Medulla oblongata (tissue), 1 donor: ENCODE results near the gene KIAA0753.

Source experiments
- DNase-seq: peaks from one replicate; pipeline ENCODE4 v3.0.0-alpha.2; 2015; ENCODE audit errors: extremely low spot score

KIAA0753 gene

GRCh38 chr17:6640536-6641246 lies at the start of gene KIAA0753, which contains the start of gene TXNDC17:
Gene KIAA0753 (minus strand): TSS chr17:6640711. CDS start chr17:6635103, 5,608 bp downstream.
Gene TXNDC17 (plus strand): TSS chr17:6641060. CDS start chr17:6641083, 23 bp downstream.
- DNase-seq = peak; percentile 88

- DNase-seq = no peak
These were observed 48.4 kb upstream of the KIAA0753 start for GRCh38 chr17:6688944-6689343.

DNA sequence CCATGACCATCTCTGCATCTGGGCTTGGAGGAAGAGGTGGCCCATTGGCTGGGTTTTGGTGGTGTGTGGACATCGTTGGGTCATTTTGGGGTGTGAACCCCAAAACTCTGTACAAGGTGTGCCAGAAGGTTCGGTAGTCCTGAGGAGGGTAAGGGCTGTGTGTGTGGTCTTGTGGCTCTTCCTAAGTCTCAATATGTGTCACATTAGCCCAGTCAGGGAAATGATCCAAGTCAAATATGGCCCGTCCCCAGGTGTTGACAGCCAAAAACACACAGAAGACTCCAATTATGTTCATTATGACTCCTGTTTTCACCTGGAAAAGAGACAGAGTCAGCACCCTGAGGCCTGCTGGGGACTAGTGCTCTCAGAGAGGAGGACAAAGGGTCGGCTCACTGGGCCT lies 45.5 kb upstream of the KIAA0753 start:
- DNase-seq = no peak

DNA sequence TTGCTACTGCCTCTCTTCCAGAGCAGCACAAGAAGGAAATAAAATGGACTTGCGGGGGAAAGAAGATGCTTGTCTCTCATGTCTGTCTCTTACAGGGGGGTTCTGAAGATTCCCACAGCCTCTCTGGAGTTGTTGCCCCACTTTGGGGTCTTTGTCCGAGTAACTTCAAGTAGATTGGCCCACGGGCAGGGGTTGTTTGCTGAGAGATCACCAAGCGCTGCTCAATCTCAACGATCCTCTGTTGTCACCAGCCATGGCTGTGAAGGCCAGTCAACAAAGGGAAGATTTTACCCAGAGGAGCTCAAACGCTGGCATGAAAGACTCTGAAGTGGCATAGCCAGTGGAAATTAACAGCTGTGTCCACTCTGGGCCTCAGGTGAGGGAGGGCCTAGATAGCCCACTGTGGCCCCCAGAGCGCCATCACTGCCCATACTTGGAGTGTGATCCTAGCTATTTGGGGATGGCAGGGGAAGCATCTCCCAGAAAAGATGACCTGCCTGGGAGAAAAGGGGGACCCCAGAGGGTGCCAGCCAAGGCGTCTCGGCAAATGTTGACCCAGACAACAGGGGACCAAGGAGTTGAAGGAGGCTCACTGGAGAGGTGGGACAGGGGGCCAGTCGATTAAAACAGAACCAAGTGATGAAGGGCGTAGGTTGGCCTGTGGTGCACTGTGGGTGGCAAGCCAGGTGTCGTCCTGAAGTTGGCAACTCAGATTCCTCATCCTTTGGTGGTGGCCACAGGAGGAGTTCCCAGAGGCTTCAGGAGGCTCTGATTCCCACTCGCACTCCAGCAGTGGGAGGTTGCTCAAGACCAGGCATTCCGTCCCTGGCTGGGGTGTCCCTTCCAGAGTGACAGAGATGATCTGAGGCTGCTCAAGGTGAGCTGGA lies 44.6 kb upstream of the KIAA0753 start:
- no peak for DNase-seq

DNA sequence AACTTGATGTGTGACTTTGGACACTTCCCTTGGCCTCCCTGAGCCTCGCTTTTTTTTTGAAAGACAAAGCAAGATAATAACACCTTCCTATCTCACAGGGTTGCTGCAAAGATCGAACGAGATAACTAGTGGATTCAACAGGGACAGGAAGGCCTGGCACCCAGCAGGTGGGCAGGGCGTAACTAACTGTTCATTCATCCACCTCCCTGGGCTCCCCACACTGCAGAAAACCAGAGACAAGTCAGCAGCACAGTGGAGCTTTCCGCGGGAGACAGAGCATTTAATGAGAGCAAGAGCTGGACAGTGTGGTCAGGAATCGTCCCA lies 43.9 kb upstream of the KIAA0753 start:
- DNase-seq = no peak

DNA sequence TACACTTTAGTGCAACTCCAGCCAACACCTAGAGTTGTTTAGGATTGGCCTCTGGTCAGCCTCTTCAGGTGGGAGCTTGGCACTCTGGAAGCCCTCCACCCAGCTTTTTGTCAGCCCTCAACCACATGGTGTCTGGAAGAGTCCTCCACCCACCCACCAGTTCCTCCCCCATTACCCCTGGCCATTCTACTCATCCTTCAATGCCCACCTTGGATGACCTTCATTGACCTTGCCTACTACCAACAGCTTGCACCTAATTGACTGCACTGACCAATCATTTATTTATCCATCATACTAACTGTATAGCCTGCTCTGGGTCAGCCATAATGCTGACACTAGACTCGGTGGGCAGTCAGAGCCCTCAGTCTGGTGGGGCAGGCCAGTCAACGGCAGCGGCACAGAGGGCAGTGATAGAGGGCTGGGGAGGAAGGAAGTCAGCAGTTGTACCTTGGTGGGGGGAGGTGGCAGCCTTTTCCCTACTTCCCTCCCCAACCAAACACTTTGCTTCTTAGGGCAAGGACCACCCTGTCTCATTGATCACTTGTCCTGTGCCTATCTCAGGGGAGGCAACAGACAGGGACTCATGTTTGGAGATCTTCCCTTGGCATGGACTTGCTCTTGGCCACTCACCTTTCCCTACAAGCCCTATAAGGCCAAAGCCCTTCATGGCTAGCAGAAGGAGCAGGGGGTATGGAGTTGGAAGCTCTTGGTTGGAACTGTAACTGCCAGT lies 43.4 kb upstream of the KIAA0753 start:
- DNase-seq = no peak

- DNase-seq = no peak
These were observed 42.7 kb upstream of the KIAA0753 start for GRCh38 chr17:6683081-6683684.

- no peak for DNase-seq
These were observed 41.8 kb upstream of the KIAA0753 start for GRCh38 chr17:6682339-6682738.

- DNase-seq = no peak
These were observed 41.2 kb upstream of the KIAA0753 start for GRCh38 chr17:6681671-6682070.

GRCh38 chr17:6681176-6681575 lies 40.7 kb upstream of the KIAA0753 start:
- no peak for DNase-seq

DNA sequence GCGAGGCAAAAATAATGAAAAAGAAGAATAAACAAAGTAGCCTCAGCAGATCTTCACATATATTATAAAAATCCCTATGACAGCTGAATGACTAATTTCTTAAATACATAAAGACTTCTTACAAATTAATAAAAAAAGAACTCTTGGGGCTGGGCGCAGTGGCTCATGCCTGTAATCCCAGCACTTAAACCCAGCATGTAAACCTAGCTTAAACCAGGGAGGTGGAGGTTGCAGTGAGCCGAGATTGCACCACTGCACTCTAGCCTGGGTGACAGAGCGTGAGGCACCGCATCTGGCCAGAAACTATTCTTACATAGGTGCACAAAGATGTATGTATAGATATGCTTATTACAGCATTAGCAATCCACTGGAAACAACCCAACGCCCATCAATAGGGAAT lies 38.7 kb upstream of the KIAA0753 start:
- no peak for DNase-seq

DNA sequence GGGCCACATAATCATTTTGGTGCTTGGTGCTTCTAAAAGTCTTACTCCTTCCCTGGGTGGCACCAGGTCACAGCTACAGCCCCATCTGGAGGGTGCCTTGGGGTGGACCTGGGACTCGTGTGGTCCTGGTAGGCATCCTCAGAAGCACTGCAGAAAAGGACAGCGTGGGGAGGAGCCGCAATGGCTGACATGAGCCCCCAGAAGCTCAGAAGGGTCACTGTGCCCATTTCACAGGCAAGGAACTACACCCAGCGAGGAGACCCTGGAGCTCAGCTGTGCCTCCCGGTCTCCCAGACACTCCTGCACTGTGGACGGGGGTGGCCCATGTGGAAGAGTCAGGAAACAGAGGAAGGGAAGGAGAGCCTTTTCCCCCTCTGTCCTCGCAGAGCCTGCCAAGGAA lies 37.4 kb upstream of the KIAA0753 start:
- DNase-seq = no peak

GRCh38 chr17:6677158-6677831 lies 36.8 kb upstream of the KIAA0753 start:
- DNase-seq = no peak

GRCh38 chr17:6676802-6677157 lies 36.3 kb upstream of the KIAA0753 start:
- DNase-seq = no peak

GRCh38 chr17:6675201-6675825 lies 34.8 kb upstream of the KIAA0753 start:
- no peak for DNase-seq

DNA sequence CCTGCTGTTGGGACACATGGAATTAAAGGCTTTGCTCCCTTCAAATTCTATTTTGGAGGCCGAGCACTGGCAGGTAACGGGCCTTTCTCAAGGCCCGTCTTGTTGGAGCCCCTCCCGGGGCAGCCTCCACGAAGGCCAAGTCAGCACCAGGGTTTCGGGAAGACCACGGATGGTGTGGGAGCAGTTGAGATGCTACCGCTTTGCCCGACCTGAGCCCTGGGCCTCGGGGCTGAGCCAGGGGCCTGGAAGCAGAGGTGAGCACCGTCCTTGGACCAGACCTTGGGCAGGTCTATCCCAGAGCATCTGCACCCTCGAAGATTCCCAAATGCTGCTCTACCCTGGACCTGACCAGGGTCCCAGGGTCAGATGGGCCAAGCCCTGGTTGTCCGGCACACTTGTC lies 34.1 kb upstream of the KIAA0753 start:
- DNase-seq = no peak

DNA sequence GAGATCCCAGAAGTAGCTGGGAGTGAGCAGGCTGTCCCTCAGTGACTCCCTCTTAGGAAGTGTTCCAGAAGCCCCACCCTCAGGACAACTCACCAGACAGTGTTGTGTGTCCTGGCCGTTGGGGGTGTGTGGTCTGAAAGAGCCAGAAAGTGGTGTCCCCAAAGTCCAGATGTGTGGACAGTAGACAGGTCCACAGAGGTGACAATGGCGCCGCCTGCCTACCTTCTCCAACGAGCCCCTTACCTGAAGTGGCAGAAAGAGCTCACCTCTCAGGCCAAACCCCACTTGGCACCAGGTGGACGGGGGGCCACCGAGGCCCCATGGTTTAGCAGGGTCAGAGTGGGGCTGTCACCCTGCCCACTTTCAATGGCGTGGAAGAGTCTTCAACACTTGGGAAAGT lies 30.9 kb upstream of the KIAA0753 start:
- no peak for DNase-seq

GRCh38 chr17:6670999-6671398 lies 30.5 kb upstream of the KIAA0753 start:
- DNase-seq = no peak

- no peak for DNase-seq
These were observed 30.1 kb upstream of the KIAA0753 start for GRCh38 chr17:6670571-6670970.

DNA sequence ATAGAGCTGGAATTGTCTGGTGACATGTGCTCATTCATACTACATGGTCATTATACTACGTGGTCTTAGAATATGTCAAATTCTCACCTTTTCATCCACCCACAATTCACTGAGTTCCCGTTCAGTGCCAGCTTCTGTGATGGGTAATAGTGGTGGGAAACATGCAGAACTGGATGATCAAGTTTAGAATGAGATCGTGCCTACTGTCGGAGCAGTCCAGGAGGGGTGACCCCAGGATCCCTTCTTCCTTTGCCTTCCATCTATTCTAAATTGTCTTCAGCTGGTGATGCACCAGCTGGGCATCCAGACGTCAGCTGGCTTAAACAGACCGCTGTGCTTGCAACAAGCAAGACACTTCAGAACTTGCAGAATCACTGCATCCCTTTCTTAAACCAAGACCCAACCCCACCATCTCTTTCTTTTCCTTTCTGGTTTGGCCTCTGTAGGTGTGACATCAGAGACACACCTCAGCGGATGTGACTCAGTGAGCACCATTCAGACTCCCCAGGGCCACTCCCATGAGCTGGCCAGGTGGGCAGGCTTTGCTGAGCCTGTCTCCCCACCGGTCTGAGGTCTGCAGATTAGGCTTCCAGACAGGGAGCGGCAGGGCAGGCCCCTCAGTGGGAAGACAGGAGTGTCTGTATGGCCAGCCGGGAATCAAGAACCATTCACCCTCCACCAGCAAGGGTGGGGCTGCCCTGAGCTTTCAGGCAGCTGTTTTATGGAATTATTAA lies 29.1 kb upstream of the KIAA0753 start:
- no peak for DNase-seq
